HG03064 (cell line): ENCODE results near the gene ADGRG1.

Experiments
- ATAC-seq: cut with Tn5 transposase; IDR thresholded peaks from one replicate; pipeline ENCODE4 v1.9.1; 2021; ENCODE audit warnings: low read depth; ENCODE audit not compliant: unreplicated experiment

ADGRG1 gene

GRCh38 chr16:57679767-57680482 lies 51.5 kb downstream of the ADGRG1 start:
- no peak for ATAC-seq

- no peak for ATAC-seq
Measured at GRCh38 chr16:57680842-57681375, 52.5 kb downstream of the ADGRG1 start.

- ATAC-seq, result no peak
Measured at GRCh38 chr16:57681950-57682728, 53.7 kb downstream of the ADGRG1 start.

DNA sequence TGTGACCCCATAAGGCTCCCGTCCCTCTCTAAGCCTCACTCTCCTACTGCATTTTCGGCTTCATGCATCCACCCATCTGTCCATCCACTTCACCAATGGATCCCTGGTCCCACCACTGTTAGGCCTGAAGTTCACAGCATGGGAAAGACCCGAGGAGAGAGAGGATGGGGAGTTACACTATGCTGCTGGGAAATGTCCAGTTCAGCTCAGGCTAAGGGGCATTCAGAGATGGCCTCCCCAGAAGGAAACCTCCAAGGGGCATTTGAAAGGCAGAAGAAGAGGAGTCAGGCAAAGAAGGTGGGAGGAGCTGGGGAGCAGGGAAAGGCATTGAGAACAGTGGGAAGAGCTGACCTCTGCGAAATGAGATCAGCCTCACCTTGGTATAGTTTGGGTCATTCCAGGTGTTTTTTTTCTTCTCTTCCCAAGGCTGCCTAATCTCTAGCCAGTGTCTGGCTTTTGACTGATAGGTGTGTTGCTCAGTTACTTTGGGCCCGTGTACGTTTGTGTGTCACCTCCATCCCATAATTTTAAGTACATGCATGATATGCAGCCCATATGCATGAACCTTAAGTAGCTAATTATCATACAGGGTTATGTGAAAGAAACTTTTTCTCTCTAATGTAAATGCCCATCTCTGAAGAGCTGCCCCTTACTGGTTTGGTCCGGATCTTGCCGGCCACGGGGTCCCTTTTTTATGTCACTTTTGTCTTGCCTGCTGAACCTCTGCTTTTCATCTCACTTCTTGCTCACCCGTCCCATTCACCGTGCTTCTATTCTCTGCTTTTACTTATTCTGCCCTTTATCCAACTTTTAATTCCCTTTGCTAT lies 54.6 kb downstream of the ADGRG1 start:
- no peak for ATAC-seq

DNA sequence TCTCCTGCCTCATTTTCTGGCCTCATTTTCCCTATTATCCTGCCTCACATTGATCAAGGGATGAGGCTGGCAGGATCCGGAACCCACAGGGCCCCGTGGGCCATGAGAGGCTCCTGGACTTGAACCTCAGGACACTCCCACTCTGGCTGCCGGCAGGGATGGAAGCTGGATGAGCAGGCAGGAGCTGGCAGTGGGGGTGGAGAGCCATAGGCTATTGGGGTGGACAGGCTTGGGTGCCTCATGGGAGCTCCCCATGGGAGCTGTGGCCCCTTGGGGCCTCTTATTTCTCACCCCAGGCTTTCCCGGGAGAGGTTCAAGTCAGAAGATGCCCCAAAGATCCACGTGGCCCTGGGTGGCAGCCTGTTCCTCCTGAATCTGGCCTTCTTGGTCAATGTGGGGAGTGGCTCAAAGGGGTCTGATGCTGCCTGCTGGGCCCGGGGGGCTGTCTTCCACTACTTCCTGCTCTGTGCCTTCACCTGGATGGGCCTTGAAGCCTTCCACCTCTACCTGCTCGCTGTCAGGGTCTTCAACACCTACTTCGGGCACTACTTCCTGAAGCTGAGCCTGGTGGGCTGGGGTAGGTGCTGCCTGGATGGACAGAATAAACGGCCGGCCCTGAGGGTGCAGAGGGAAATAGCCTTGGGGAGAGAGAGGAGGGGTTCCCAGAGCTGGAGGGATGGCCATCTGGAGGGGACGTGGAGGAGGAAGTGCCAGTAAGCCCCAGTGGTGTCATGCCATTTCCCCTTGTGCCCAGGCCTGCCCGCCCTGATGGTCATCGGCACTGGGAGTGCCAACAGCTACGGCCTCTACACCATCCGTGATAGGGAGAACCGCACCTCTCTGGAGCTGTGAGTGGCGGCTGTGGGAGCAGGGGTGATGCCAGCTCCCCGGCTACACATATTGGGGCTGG lies 55.5 kb downstream of the ADGRG1 start:
- no peak for ATAC-seq

DNA sequence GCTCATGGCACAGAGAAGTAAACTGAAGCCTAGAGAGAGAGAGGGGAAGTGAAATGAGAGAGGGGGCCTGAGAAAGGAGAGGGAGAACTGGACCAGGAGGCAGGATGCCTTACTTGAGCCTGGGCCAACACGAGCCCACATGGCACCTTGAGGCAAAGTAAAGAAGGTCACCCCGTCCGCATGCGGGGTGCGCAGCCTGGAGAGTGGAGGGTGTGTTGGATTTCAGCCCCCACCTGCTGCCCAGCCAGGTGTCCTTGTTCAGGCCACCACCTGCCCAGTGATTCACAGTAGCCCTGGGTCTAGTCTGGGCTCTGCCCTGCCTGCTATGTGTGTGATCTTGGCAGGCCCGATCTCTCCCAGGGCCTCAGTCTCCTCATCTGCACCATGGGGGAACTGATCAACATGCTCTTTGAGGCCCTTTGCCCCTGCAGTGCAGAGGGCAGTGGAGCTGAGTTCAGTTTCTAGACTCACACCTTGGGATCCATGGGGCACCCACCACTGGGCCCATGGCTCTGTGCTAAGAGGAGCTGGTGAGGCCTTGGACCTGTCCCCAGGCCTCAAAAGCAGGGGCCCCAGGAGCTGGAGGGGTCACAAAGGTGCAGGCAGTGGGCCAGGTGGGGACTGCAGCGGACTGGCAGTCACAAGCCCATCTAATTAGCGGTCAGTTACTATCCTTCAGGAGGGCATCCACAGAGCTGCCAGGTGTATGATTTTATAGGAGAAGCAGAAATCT lies 56.4 kb downstream of the ADGRG1 start:
- ATAC-seq, result no peak

GRCh38 chr16:57685633-57686032 lies 57.2 kb downstream of the ADGRG1 start:
- no peak for ATAC-seq

- ATAC-seq, result no peak
Measured at GRCh38 chr16:57686577-57686976, 58.1 kb downstream of the ADGRG1 start.

DNA sequence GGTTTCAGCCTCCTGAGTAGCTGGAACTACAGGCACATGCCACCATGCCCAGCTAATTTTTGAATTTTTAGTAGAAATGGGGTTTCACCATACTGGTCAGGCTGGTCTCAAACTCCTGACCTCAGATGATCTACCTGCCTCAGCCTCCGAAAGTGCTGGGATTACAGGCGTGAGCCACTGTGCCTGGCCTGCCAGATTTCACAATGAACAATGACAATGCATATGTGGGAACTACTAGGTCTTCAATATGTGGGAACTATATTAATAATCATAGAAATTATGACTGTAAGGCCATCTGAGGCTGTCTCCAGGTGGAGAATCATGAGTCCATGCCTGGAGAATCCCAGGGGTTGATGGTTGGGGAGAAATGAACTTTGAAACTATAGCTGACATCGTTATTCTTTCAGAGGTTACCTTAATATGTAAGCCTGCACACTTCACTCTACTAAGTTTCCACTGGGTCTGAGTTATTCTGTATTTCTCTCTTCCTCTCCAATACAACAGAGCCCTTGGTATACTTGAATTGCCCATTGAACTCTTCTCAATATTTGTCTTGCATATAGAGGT lies 59.0 kb downstream of the ADGRG1 start:
- ATAC-seq, result no peak

DNA sequence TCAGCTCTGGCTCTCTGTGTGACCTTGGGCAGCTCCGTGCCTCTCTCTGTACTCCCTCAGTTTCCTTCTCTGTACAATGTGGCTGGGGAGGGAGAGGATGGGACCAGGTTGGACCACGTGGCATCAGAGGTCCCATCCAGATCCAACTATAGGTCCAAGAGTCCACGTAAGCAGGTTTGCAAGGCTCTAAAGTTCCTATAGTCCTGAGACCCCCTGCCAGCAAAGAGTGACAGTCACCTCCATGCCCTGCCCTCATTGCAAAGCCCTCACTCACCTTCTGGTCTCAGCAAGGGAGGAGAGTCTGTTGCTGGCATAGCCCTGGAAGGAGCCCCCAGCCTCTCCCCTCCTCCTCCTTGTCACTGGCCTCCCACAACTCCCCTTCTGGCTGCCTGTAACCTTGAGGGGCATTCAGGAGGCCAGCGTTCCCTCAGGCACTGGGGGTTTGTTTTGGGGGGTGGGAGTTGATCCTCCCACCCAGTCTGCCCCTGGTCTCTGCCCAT lies 60.1 kb downstream of the ADGRG1 start:
- ATAC-seq, result no peak

GRCh38 chr16:57688987-57689761 lies 60.7 kb downstream of the ADGRG1 start:
- no peak for ATAC-seq

DNA sequence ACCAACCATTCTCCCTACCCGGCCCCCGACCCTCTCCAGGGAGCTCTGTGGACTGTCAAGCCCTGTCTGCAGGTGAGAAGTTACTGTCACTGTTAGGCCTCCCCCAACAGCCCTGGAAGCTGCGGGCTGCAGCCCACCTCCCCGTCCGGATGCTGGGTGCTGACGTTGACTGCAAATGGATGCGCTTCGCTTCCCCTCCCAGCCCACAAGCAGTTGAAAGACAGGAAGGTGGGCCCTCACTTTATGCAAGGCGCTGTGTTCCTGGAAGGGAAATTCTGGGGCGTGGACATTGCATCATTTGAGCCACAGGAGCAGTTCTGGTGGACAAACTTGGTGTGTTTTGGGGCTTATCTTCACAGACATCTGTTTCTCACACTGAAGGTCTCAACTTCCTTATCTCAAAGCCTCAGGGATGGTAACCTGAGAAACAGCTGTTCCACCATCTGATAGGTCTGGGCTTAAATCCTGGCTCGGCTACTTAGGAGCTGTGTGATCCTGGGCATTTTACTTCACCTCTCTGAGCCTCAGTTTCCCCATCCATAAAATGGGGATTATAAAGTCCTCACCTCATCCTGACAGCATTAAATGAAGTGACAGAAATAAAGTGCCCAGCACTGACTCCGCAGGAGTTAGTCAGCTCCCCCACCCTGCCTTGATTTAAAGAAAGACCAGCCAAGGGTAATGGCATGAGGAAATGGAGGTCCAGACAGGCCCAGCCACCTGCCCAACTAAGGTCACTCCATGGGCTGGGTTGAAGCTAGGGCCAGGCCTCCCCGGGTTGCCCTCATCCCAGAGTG lies 61.5 kb downstream of the ADGRG1 start:
- no peak for ATAC-seq

GRCh38 chr16:57690782-57691471 lies 62.5 kb downstream of the ADGRG1 start:
- no peak for ATAC-seq

GRCh38 chr16:57692636-57693035 lies 64.2 kb downstream of the ADGRG1 start:
- no peak for ATAC-seq

- no peak for ATAC-seq
Measured at GRCh38 chr16:57693550-57693949, 65.1 kb downstream of the ADGRG1 start.

GRCh38 chr16:57694231-57694724 lies 65.8 kb downstream of the ADGRG1 start:
- no peak for ATAC-seq
